Thoracic aorta (tissue), 2 donors: Measurements from ENCODE around the gene ASAH2B. TPM values are rescaled to one million over a fixed set of nuclear protein-coding genes. Genes with fewer than 3 reads are reported as not detected.

Source experiments
- ATAC-seq: fragments of 150-250 bp; one replicate; pipeline ENCODE4 v1.8.0; 2017; ENCODE audit warnings: low read depth; ENCODE audit not compliant: insufficient number of reproducible peaks, low FRiP score
- DNase-seq: peaks from one replicate; pipeline ENCODE4 v3.0.0-alpha.2; 2020; ENCODE audit warnings: low spot score
- H3K27ac ChIP-seq, 2 donors: fragments of 200-600 bp; sonication (generic); 1 replicate in 1 of 2; 2 replicates in 1 of 2; pipeline ENCODE4 v1.5.1; 2016; ENCODE audit warnings: mild to moderate bottlenecking in 2 of 2, moderate library complexity in 2 of 2
- H3K27me3 ChIP-seq: fragments of 200-600 bp; sonication (generic); replicated peaks from 2 replicates; pipeline ENCODE4 v1.6.0; 2016; ENCODE audit warnings: mild to moderate bottlenecking; ENCODE audit not compliant: insufficient read depth
- H3K36me3 ChIP-seq: fragments of 200-600 bp; sonication (generic); one replicate; pipeline ENCODE4 v1.5.1; 2016
- H3K4me1 ChIP-seq, 2 donors: fragments of 200-600 bp; sonication (generic); 1 replicate in 1 of 2; 2 replicates in 1 of 2; pipeline versions ENCODE4 v1.5.1 to v1.6.0; 2016; ENCODE audit warnings: low read depth in 2 of 2, mild to moderate bottlenecking in 1 of 2; ENCODE audit not compliant: control insufficient read depth in 1 of 2
- H3K4me3 ChIP-seq: fragments of 200-600 bp; sonication (generic); 2 replicates; pipeline ENCODE4 v1.5.1; 2016; ENCODE audit warnings: mild to moderate bottlenecking
- H3K9me3 ChIP-seq: fragments of 200-600 bp; sonication (generic); 2 replicates; pipeline ENCODE4 v1.5.1; 2016
- total RNA-seq, 2 donors: library from RNA; depleted of rRNA; stranded (reverse); fragments of >200 nt; gene quantifications; one replicate each; pipeline versions ENCODE4 v1.1.0 to v1.2.3, GENCODE V29; 2016
- TF ChIP-seq, protein P1 (sequence below): fragments of 200-600 bp; sonication (generic); IDR thresholded peaks from one replicate; pipeline ENCODE4 v1.5.1; 2019; ENCODE audit warnings: antibody characterized with exemption

ASAH2B gene
- total RNA-seq, 2 donors from 2014 or later = 0.68 to 2.8 TPM

DNA sequence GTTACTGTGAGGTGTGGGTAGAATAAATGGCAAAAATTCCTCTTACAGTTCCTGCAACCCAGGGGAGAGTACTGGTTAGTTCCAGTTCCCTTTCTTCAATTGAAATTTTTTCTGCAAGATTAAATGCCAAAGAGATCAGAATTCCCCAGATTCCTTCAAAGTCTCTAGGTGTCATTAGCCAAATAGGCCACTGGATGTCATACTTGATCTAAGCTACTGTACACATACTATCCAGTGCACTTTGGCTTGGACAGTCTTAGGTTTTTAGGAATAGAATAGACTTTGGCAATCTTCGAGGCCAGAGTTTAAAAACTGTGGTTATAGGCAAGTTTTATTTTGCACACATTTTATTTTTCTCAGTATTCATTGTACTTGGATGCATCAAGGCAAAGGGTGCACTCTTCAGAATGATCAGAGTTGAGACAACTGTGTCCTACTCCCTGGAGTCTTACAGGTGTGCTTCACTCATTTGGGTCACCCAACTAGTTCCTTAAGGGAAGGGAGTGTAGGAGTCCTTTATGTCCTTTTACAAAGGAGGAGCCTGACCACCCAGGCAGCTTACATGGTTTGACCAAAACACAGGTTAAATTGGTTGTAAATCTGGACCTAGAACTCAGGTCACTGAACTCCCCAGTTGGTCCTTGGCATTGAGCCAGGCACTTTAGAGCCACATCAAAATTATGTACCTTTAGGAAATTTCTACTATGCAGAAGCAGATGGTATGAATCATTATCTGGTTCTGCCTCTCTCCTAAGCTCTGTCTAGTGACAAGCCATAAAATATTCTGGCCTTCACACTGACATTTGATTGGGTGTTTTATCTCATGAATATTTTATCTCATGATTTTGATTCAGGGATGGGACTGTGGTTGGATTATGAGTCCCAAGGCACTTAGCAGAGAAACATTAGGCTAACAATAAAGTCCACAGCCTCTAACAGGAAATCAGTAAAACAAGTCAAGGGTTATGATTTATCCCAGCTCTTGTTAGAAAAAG is 49.5 kb downstream of the ASAH2B start:
- DNase-seq (no peak), ATAC-seq (no peak)
- no peaks in the 10 kb centered on the region for H3K9me3 ChIP-seq
- no peaks in the 10 kb centered on the region for H3K4me1 ChIP-seq
- no peak overlapping the region for H3K4me3 ChIP-seq
- H3K36me3 ChIP-seq = no peaks in the 10 kb centered on the region
- no peak overlapping the region for H3K27ac ChIP-seq
- TF ChIP-seq, protein P1, sequence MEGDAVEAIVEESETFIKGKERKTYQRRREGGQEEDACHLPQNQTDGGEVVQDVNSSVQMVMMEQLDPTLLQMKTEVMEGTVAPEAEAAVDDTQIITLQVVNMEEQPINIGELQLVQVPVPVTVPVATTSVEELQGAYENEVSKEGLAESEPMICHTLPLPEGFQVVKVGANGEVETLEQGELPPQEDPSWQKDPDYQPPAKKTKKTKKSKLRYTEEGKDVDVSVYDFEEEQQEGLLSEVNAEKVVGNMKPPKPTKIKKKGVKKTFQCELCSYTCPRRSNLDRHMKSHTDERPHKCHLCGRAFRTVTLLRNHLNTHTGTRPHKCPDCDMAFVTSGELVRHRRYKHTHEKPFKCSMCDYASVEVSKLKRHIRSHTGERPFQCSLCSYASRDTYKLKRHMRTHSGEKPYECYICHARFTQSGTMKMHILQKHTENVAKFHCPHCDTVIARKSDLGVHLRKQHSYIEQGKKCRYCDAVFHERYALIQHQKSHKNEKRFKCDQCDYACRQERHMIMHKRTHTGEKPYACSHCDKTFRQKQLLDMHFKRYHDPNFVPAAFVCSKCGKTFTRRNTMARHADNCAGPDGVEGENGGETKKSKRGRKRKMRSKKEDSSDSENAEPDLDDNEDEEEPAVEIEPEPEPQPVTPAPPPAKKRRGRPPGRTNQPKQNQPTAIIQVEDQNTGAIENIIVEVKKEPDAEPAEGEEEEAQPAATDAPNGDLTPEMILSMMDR = no peak
- H3K27me3 ChIP-seq = no peaks in the 10 kb centered on the region

DNA sequence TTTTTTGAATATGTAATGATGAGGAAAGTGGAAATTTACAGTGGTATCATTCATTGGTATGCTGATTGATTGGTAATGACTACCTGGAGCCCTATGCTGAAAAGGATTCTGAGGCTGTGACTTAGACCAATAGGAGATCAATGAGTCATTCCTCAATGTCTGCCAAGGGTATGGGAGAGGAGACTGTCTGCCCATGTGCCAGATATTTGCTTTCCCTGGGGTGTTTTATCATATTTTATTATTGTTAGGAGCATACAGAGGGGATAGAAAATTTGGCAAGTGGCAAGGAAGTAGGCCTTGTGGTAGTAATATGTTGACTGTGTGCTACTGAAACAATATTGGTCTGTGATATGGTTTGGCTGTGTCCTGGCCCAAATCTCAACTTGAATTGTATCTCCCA is 54.8 kb downstream of the ASAH2B start:
- no peak for DNase-seq
- Histone ChIP-seq H3K27ac (no peak overlapping the region), H3K4me3 (no peak overlapping the region), H3K27me3 (no peaks in the 10 kb centered on the region), H3K9me3 (no peaks in the 10 kb centered on the region), H3K36me3 (no peaks in the 10 kb centered on the region), H3K4me1 (no peaks in the 10 kb centered on the region)
- no peak for ATAC-seq
- TF ChIP-seq, protein P1 = no peak

DNA sequence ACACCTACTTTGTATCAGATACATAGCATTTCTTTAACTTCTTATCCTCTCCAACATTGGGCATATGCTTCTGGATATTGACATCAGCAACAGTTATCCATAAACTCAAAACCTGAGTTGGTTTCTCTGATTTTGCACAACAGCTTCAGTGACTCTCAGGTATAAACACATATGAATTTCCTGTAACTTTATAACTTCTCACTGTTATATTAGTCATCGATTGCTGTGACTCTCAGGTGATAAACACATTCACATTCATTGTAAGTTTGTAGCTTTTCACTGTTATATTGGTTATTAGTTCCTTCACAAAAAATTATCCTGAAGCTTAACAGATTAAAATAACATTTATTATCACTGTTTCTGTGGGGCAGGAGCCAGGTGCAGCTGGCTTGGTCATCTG is 57.0 kb downstream of the ASAH2B start:
- TF ChIP-seq, protein P1 = no peak
- ATAC-seq = no peak

DNA sequence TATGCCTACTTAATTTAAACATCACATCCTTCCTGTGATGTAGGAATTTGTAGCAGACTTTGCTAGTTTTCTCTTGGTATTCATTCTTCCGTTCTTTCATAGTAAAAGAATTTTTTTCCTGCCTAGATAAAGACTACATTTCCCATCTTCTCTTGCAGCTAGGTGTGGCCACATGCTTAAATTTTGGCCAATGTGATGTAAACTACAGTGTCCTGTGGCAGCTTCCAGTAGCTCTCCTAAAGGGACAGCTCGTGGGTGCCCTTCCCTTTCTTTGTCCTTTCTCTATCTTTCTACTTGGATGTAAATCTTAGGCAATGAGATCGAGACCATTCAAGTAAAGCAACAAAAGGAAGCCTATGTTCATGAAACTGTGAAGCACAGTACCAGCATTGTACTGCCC is 58.6 kb downstream of the ASAH2B start:
- Histone ChIP-seq H3K9me3 (no peaks in the 10 kb centered on the region), H3K36me3 (no peaks in the 10 kb centered on the region), H3K27ac (no peak overlapping the region), H3K27me3 (no peaks in the 10 kb centered on the region), H3K4me1 (no peaks in the 10 kb centered on the region), H3K4me3 (no peak overlapping the region)
- DNase-seq = no peak
- TF ChIP-seq, protein P1 = no peak
- ATAC-seq = no peak

More for the DNA sequence above, 57.0 kb downstream of the ASAH2B start:
- no peak for DNase-seq
- Histone ChIP-seq H3K4me3 (no peak overlapping the region), H3K9me3 (no peaks in the 10 kb centered on the region), H3K27ac (no peak overlapping the region), H3K27me3 (no peaks in the 10 kb centered on the region), H3K4me1 (no peaks in the 10 kb centered on the region), H3K36me3 (no peaks in the 10 kb centered on the region)

DNA sequence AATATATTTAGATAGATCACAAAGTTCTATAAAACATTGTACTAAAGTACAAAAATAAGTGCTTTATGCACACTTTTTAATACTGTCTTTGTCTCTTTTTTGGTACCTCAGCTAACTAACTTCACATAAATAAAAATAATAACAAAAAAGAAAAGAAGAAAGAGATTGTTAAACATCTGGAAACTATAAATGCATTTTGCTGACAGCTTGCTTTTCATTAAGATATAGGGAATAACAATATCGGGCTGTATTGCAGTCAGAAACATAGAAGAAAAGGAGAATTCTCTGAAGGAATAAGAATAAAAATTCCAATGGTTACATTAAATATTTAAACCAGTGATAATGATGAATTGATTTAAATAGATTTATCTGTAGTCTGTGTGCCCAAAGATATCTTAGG is 59.9 kb downstream of the ASAH2B start:
- ATAC-seq (no peak), DNase-seq (no peak)
- Histone ChIP-seq H3K27ac (no peak overlapping the region), H3K36me3 (no peaks in the 10 kb centered on the region), H3K4me1 (no peaks in the 10 kb centered on the region), H3K4me3 (no peak overlapping the region), H3K9me3 (no peaks in the 10 kb centered on the region), H3K27me3 (no peaks in the 10 kb centered on the region)
- TF ChIP-seq, protein P1 = no peak
